Left ventricle myocardium superior (tissue), 1 donor: ENCODE measurements around the gene ZNF442. TPM values are rescaled to one million over a fixed set of nuclear protein-coding genes. Genes with fewer than 3 reads are reported as not detected.
"Not testable (repeated sequence)": the region's sequence is repeated elsewhere in the genome, so short reads cannot be mapped to it uniquely, and the experiment has no call there.

Experiments used
- ATAC-seq: fragments of 200-7000 bp; cut with Tn5 transposase; one replicate; pipeline ENCODE4 v1.9.1; 2020; ENCODE audit warnings: mild to moderate bottlenecking, moderate library complexity
- DNase-seq: peaks from one replicate; pipeline ENCODE4 v3.0.0-alpha.2; 2020
- intact Hi-C: fragments of 100-400 bp; cut with micrococcal nuclease; formaldehyde crosslinking; loops from one replicate; pipeline ENCODE4 v1.11.0; 2022
- long read RNA-seq: library from polyadenylated mRNA; unstranded; transcript quantifications from one replicate; pipeline ENCODE4 v2.0.0, GENCODE V29; 2021
- total RNA-seq: library from RNA; stranded (reverse); fragmentation: NEBNext Ultra II Directional; extraction: Animal tissue kit (Norgen Biotek cat#: 25700); gene quantifications from one replicate; pipeline ENCODE4 v1.2.1, GENCODE V29; 2021
- donor health status: DM: no; HTN: yes; CAD: no; lungs with severe emphysema.

ZNF442 gene
- total RNA-seq = 3.5 TPM
- long read RNA-seq, partial matches to known transcripts = 0 of 2 reads
- long read RNA-seq, other reads (novel, unspliced or antisense) = 0 of 2 reads

DNA sequence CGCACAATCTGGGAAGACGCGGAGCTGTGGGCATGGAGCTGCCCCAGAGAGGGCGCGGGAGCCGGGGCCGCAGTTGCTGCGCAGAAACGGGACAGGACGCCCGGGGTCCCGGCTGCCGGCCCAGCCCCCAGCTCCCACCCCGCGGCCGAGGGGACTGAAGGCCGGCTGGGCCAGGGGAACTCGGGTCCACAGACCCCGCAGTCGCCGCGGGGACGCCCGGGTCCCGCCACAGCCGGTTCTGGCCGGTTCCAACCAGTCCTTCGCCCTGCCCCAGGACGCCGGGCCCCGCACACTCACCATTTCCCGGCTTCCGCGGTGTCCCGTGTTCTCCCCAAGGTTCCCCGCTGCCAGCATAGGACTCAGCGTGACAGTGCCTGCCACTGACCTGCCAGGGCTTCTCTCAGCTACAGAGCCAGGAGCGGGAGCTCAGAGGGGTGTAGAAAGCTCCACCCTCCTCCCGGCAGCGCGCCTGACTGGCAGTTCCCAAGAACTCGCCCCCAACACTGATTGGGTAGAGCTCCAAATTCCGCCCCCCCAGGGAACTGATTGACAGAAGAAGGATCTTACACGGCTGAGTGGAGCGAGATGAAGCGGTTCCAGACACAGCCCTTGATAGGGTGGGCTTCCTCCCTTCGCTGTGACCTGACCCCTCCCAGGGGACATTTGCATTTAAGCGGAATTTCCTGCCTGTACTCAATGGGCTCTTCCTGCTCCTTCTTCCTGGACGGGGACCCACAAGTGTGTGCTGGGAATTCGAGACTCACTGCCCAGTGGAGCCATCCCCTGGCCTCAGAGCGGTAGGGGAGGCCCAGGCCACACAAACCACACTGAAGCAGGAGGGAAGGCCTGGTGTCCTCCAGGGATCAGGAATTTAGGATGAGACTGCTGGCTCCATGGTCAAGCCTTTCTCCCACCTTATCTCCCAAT lies at the start of gene ZNF442:
ZNF442 (minus strand) TSS at position 448 of the 927 bp plus-strand sequence. CDS start 2,052 bp downstream, outside the sequence.
- DNase-seq (peak; percentile 95), ATAC-seq (peak; percentile 99)
- intact Hi-C loops = no loop called here

DNA sequence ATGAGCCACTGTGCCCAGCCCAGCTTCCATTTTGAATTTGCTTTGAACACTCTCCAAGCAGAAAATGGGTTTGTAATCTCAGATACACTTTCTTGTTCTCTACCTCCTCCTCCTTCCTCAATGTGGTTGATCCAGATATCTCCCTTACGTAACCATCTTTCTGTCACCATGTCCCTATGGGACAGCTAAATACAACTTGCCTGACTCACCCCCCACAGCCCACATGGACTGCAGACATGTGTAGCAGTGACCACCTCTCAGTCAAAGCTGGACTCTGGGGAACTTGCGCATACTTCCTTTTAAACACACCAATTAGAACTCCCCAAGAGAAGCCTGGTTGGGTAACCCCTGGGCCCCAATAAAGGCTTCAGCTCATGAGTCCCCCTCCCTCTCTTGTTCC lies 46.4 kb upstream of the ZNF442 start:
- ATAC-seq = no peak
- DNase-seq = no peak

DNA sequence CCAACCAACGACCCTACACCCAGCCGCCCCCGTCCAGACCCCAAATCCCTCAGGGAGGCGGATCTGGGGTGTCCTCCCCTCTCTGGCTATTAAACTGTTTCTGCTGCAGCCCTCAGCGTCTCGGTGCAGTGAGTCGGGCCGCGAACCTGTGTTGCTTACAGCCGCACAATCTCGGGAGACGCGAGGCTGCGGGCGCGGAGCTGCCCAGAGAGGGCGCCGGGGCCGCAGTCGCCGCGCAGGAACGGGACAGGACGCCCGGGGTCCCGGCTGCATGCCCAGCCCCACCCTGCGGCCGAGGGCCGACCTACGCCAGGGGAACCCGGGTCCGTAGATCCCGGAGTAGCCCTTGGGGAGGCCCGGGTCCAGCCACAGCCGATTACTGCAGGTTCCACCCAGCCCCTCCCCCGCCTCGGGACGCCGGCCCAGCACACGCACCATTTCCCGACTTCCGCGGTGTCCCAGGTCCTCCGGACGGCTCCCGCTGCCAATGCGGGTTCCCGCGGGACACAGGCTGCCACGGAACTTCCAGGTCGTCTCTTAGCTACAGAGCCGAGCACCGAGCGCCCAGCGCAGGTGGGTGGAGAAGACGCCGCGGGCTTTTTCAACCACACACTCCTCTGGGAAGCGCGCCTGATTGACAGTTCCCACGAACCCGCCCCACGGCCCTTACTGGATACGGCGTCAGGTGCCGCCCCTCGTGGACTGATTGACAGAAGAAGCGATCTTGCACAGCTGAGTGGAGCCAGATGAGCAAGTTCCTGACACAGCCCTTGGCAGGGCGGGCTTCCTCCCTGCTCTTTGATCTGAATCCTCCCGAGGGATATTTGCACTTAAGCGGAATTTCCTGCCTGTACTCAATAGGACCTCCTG lies 35.4 kb upstream of the ZNF442 start, which contains the start of gene ZNF799:
ZNF799 (minus strand) TSS at position 639 of the 870 bp plus-strand sequence; CDS start at position 438, 201 bp downstream.
- peak; percentile 99 for DNase-seq
- intact Hi-C loops = no loop called here
- peak; percentile 99 for ATAC-seq

More for the DNA sequence above, 46.4 kb upstream of the ZNF442 start:
- intact Hi-C loops = no loop called here

DNA sequence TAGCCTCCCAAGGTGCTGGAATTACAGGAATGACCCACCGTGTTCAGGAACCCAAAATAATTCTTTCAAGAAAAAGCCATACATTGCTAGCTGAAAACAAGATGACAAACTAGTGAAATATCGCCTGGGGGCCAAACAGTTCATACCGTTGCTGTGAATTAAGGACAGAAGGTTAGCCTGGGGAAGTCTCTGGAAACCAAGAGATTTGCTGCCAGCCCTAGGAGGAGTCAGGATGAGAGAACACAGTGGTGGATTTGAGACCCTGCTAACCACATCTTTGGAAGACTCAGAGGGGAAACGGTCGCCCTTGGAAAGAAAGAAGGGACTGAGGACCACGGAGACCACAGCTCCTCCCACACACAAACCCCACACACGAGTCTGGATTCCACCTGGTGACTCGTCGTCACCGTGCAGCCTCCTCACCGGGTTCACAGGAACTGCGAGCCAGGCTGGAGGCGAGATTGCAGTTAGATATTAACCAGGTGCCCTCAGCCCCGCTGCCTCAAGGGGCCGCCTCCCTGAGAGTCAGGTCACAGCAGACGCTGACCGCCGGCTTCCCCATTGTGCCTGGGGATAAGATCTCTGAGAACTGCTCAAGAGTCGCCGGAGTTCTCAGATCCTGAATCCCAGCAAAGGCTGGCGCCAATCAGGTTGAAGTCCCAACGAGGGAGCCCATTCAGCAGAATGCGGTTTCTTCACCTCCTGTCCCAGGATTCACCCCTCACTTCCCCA lies 34.6 kb upstream of the ZNF442 start:
- DNase-seq (peak; percentile 37), ATAC-seq (peak; percentile 40)
- intact Hi-C loops = not testable (repeated sequence)

DNA sequence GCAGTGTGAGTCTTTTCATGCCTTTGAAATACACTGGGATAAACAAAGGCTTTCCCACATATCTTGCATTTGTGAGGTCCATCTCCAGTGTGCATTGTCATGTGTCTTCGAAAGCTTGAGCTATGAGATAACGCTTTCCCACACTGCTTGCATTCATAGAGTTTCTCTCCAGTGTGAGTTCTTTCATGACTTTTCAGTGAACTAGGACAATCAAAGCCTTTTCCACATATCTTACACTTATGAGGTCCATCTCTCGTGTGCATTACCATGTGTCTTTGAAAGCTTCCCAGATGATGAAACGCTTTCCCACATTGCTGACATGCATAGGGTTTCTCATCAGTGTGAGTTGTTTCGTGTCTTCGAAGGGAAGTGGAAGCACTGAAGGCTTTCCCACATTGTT lies 25.7 kb upstream of the ZNF442 start:
- DNase-seq, intact Hi-C loops, ATAC-seq: not testable (repeated sequence)

DNA sequence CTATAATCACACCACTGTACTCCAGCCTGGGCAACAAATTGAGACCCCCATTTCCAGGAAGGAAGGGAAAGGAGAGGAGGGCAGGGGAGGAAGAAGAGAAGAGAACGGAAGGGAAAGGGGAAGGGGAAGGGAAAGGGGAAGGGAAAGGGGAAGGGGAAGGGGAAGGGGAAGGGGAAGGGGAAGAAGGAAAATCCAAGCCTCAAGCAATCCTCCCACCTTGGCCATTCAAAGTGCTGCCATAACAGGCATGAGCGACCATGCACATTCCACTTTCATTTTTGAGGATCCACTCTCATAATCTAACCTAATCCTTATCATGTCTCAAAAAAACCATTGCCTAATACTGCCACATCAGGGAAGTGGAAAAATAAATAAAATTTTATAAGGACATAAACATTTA lies 20.9 kb upstream of the ZNF442 start:
- intact Hi-C loops, ATAC-seq, DNase-seq: not testable (repeated sequence)

DNA sequence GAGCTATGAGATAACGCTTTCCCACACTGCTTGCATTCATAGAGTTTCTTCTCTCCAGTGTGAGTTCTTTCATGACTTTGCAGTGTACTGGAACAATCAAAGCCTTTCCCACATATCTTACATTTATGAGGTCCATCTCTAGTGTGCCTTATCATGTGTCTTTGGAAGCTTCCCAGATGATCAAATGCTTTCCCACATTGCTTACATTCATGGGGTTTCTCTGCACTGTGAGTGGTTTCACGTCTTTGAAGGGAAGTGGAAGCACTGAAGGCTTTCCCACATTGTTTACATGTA lies 14.9 kb upstream of the ZNF442 start:
- ATAC-seq (no peak), DNase-seq (no peak)

DNA sequence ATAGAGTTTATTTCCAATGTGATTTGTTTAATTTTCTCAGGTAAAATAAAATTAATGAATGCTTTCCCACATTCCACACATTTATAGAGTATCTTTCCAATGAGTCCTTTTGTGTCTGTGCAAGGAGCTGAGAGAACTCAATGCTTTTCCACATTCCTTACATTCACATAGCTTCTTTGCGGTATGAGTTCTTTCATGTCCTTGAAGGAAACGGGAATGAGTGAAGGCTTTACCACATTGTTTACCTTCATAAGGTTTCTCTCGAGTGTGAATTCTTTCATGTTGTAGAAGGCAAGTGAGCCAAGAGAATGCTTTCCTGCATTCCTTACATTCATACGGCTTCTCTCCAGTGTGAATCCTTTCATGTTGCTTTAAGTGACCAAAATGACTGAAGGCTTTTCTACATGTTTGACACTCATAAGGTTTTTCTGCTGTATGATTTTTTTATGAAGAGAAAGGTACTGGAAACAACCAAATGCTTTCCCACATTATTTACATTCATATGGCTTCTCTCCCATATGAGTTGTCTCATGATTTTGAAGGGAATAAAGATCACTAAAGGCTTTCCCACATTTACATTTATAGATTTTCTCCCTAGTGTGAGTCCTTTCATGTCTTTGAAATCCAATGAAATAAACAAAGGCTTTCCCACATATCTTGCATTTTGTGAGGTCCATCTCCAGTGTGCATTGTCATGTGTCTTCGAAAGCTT lies 14.4 kb upstream of the ZNF442 start:
- DNase-seq (no peak), ATAC-seq (no peak)
- intact Hi-C loops = no loop called here

More for the DNA sequence above, 14.9 kb upstream of the ZNF442 start:
- intact Hi-C loops = no loop called here

DNA sequence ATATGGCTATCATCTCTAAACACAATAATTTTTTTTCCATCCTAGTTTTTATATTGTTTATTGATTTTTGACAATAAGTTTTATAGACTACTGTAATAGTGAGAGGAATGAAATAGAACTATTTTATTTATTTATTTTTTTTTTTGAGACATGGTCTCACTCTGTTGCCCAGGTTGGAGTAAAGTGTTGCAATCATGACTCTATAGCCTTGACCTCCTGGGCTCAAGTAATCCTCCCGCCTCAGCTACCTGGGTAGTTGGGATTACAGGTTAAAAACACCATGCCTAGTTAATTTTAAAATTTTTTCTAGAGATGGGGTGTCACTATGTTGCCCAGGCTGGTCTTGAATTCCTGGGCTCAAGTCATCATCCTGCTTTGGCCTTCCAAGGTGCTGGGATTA lies 8.5 kb upstream of the ZNF442 start:
- intact Hi-C loops = no loop called here
- no peak for ATAC-seq
- no peak for DNase-seq

DNA sequence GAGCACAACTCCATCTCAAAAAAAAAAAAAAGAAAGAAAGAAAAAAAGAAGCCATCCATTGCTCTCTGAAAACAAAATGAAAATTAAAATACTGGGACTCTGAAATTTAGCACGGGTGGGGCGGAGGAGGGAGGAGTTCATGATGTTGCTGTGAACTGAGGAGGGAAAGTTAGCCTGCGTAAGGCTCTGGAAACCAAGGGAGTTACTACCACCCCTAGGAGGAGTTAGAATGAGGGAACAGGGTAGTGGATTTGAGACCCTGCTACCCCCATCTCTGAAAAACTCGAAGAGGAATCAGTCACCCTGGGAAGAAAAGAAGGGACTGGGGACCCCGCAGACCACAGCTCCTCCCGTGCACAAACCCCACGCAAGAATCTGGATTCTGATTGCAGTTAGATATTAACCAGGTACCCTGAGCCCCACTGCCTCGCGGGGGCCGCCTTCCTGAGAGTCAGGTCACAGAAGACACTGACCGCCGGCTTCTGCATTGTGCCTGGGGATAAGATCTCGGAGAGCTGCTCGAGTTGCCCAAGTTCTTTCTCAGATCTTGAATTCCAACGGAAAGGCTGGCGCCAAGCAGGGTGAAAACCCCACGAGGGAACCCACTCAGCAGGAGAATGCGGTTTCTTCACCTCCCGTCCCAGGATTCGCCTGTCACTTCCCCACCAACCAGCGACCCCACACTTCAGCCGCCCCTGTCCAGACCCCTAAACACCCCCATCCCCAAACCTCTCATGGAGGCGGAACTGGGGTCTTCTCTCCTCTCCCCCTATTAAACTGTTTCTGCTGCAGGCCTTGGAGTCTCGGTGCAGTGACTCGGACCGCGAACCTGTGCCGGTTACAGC lies 870 bp downstream of the ZNF442 start:
- ATAC-seq (peak; percentile 4), DNase-seq (no peak)
- intact Hi-C loops = no loop called here

DNA sequence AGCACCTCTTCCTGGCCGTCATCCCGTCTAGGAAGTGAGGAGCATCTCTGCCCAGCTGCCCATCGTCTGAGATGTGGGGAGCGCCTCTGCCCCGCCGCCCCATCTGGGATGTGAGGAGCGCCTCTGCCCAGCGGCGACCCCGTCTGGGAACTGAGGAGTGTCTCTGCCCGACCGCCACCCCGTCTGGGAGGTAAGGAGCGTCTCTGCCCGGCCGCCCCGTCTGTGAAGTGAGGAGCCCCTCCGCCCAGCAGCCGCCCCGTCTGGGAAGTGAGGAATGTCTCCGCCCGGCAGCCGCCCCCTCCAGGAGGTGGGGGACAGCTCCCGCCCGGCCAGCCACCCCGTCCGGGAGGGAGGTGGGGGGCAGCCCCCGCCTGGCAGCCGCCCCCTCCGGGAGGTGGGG lies 3.2 kb downstream of the ZNF442 start:
- ATAC-seq, intact Hi-C loops: not testable (repeated sequence)

DNA sequence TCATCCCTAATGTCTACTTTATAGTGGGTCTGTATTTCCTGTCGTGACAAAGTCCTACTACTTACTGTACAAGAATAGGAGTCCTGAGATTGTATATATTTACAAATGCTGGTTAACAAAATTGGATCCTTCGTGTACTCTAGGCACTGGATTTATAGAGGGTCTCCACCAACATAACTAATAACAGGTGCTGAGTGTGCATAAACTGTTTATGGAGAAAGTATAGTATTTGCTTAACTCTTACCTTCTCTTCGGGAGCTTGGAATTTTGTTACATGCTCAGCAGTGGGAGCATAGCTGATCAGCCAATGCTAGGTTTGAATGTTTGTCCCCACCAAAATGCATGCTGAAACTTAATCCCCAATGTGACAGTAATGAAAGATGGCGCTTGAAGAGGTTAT lies 12.1 kb downstream of the ZNF442 start:
- no peak for DNase-seq
- no peak for ATAC-seq
- intact Hi-C loops = no loop called here

More for the DNA sequence above, 3.2 kb downstream of the ZNF442 start:
- DNase-seq = not testable (repeated sequence)

DNA sequence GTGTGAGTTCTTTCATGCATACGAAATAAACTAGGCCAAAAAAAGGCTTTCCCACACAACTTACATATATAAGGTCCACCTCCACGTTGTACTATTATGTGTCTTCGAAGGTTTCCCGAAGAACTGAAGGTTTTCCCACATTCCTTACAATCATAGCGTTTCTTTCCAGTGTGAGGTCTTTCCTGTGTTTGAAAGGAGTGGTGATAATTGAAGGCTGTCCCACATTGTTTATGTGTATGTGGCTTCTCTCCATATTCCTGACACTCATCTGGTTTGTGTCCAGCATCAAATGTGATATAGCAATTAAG lies 14.6 kb downstream of the ZNF442 start:
- intact Hi-C loops = no loop called here
- no peak for DNase-seq

DNA sequence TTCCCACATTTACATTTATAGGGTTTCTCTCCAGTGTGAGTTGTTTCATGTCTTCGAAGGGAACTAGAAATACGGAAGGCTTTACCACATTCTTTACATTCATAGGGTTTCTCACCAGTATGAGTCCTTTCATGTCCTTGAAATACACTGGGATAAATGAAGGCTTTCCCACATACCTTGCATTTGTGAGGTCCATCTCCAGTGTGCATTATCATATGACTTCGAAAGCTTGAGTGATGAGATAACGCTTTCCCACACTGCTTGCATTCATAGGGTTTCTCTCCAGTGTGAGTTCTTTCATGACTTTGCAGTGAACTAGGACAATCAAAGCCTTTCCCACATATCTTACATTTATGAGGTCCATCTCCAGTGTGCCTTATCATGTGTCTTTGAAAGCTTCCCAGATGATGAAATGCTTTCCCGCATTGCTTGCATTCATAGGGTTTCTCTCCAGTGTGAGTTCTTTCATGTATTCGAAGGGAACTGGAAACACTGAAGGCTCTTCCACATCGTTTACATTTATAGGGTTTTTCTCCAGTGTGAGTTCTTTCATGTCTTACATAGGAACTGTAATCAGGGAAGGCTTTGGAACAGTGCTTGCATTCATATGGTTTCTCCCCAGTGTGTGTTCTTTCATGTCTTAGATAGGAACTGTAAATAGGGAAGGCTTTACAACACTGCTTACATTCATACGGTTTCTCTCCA lies 15.1 kb downstream of the ZNF442 start:
- intact Hi-C loops = no loop called here
- no peak for DNase-seq
- no peak for ATAC-seq

More for the DNA sequence above, 14.6 kb downstream of the ZNF442 start:
- no peak for ATAC-seq

DNA sequence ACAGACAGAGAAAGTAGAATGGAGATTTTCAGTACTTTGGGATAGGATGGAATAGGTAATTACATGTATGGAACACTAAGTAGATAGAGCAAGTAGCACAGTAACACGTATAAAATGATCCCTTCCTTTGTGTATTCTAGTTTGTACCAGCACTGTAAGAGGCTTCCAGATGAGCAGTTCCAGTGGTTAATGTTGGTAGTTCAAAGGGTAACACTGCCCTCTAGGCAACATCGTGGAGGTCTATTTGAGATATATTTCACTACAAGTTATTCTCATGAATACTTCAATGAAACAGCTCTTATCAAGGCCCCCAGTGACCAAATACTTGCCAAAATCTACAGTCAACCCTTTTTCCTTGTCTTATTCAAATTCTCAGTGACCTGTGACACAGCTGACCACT lies 18.6 kb downstream of the ZNF442 start:
- intact Hi-C loops = no loop called here
- no peak for DNase-seq
- ATAC-seq = no peak

DNA sequence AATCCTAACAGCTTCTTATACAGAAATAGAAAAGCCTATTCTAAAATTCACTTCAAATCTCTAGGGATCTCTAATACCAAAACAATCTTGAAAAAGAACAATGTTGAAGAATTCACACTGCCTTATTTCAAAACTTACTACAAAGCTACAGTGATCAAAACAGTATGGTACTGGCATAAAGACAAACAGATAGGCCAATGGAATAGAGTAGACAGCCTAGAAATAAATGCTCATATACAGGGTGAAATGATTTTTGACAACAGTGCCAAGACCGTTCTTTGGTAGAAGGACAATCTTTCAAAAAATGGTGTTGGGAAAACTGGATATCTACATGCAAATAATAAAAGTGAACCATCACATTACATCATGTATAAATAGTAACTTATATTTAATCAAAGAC lies 20.3 kb downstream of the ZNF442 start:
- DNase-seq (no peak), ATAC-seq (no peak)
- intact Hi-C loops = no loop called here
